Measurements from ENCODE around the gene MYH13.
"Not testable (repeated sequence)": the region's sequence is repeated elsewhere in the genome, so short reads cannot be mapped to it uniquely, and the experiment has no call there.

Gene MYH13

GRCh38 chr17:10295728-10296343 is 77.0 kb downstream of the MYH13 start:
- no peak for DNase-seq

- no peak for DNase-seq
These were observed 78.6 kb downstream of the MYH13 start for GRCh38 chr17:10294180-10294579.

GRCh38 chr17:10292057-10292937 is 80.5 kb downstream of the MYH13 start:
- no peak for DNase-seq

- not testable (repeated sequence) for DNase-seq
These were observed 81.2 kb downstream of the MYH13 start for GRCh38 chr17:10291576-10291975.

GRCh38 chr17:10290041-10290440 is 82.8 kb downstream of the MYH13 start:
- DNase-seq: no peak

GRCh38 chr17:10286324-10286723 is 86.5 kb downstream of the MYH13 start:
- DNase-seq: no peak

- DNase-seq: no peak
These were observed 86.9 kb downstream of the MYH13 start for GRCh38 chr17:10285896-10286295.

- no peak for DNase-seq
These were observed 92.7 kb downstream of the MYH13 start for GRCh38 chr17:10280068-10280467.

GRCh38 chr17:10278218-10278617 is 94.6 kb downstream of the MYH13 start:
- no peak for DNase-seq

GRCh38 chr17:10276436-10276835 is 96.4 kb downstream of the MYH13 start:
- DNase-seq: no peak

GRCh38 chr17:10275418-10275817 is 97.4 kb downstream of the MYH13 start:
- DNase-seq: no peak

- no peak for DNase-seq
These were observed 101.7 kb downstream of the MYH13 start for GRCh38 chr17:10271106-10271562.

- DNase-seq: no peak
These were observed 102.5 kb downstream of the MYH13 start for GRCh38 chr17:10270258-10270657.

- no peak for DNase-seq
These were observed 104.8 kb downstream of the MYH13 start for GRCh38 chr17:10268005-10268404.

- DNase-seq: no peak
These were observed 106.4 kb downstream of the MYH13 start for GRCh38 chr17:10266296-10266876.

- DNase-seq: no peak
These were observed 107.6 kb downstream of the MYH13 start for GRCh38 chr17:10265100-10265810.

- no peak for DNase-seq
These were observed 108.8 kb downstream of the MYH13 start for GRCh38 chr17:10264051-10264450.

- DNase-seq: no peak
These were observed 110.4 kb downstream of the MYH13 start for GRCh38 chr17:10262451-10262850.

- DNase-seq: no peak
These were observed 111.7 kb downstream of the MYH13 start for GRCh38 chr17:10261098-10261497.

GRCh38 chr17:10251212-10251948 is 121.4 kb downstream of the MYH13 start:
- DNase-seq: no peak

Measured in NCI-H446 treated with DMSO at 0.1 percent for 48 hours (cell line).